ENCODE measurements around the gene GHITM.

GRCh38 chr10:84172467-84173356 is 33.4 kb downstream of the GHITM start:
- no peak for TF ChIP-seq CTCF (IDR thresholded peaks at IDR 0.05)
- no peak for TF ChIP-seq POLR2A (IDR thresholded peaks at IDR 0.05)
